GM06990 (cell line): ENCODE data around the gene PTPRC.

Experiments
- DNase-seq: peaks from one replicate; pipeline ENCODE4 v3.0.0-alpha.2; 2011; ENCODE audit not compliant: insufficient read length; ENCODE audit errors: extremely low read depth
- H3K27me3 ChIP-seq: replicated peaks from 2 replicates; pipeline ENCODE4 v1.6.0; 2011; ENCODE audit warnings: low read length; ENCODE audit not compliant: control insufficient read depth, insufficient read depth
- H3K36me3 ChIP-seq: 2 replicates; pipeline ENCODE4 v1.5.1; 2011; ENCODE audit warnings: low read length; ENCODE audit not compliant: control insufficient read depth, insufficient read depth
- H3K4me3 ChIP-seq: replicated peaks from 2 replicates; pipeline ENCODE4 v1.5.1; 2011; ENCODE audit warnings: low read depth, mild to moderate bottlenecking, control low read depth, low read length
- TF ChIP-seq, protein P1 (sequence below): IDR thresholded peaks from 2 replicates; pipeline ENCODE4 v1.5.1; 2011; ENCODE audit warnings: low read length, control low read depth, mild to moderate bottlenecking, inconsistent platforms; ENCODE audit not compliant: insufficient read depth, poor library complexity, severe bottlenecking

PTPRC gene

DNA sequence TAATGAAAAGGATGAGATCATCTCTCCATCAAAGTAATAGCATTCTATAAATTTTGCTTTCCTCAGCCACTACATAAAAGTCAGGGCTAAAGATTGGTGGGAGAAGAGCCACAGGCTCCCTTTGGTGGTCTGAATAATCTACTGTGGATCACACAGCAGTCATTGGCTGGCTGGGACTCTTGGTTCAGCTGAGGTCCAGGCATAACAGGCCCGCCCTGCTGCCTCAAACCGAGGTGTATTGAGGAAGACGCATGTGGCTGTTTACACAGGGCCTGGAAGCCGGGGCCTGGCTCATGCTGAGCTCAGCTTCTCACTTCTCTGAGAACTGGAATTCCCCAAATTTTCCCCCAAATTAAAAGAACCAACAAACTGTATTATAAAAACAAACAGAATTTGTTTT is 139.2 kb downstream of the PTPRC start:
- H3K27me3 ChIP-seq = no peaks in the 10 kb centered on the region
- no peak overlapping the region for H3K4me3 ChIP-seq
- DNase-seq = no peak
- no peaks in the 10 kb centered on the region for H3K36me3 ChIP-seq
- TF ChIP-seq, protein P1, sequence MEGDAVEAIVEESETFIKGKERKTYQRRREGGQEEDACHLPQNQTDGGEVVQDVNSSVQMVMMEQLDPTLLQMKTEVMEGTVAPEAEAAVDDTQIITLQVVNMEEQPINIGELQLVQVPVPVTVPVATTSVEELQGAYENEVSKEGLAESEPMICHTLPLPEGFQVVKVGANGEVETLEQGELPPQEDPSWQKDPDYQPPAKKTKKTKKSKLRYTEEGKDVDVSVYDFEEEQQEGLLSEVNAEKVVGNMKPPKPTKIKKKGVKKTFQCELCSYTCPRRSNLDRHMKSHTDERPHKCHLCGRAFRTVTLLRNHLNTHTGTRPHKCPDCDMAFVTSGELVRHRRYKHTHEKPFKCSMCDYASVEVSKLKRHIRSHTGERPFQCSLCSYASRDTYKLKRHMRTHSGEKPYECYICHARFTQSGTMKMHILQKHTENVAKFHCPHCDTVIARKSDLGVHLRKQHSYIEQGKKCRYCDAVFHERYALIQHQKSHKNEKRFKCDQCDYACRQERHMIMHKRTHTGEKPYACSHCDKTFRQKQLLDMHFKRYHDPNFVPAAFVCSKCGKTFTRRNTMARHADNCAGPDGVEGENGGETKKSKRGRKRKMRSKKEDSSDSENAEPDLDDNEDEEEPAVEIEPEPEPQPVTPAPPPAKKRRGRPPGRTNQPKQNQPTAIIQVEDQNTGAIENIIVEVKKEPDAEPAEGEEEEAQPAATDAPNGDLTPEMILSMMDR = no peak

DNA sequence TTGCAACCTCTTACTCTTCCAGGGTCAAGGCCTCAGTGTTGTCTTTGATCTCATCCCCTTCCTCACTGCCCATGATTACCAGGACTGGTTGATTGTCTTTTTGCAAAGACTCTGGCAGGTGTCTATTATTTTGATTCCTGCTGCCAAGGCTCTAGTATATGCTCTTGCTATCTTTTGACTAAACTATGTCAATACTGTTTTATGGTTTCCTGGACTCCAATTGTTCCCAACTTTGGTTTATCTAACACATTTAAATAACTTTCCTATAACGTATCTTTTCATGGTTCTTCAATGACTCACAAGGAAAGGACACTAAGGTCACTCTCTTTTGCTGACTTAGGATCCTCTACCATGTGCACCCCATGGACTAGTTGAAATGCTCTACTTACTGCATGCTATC is 141.5 kb downstream of the PTPRC start:
- no peak overlapping the region for H3K4me3 ChIP-seq
- H3K36me3 ChIP-seq = no peaks in the 10 kb centered on the region
- no peaks in the 10 kb centered on the region for H3K27me3 ChIP-seq
- no peak for DNase-seq
- TF ChIP-seq, protein P1 = no peak

DNA sequence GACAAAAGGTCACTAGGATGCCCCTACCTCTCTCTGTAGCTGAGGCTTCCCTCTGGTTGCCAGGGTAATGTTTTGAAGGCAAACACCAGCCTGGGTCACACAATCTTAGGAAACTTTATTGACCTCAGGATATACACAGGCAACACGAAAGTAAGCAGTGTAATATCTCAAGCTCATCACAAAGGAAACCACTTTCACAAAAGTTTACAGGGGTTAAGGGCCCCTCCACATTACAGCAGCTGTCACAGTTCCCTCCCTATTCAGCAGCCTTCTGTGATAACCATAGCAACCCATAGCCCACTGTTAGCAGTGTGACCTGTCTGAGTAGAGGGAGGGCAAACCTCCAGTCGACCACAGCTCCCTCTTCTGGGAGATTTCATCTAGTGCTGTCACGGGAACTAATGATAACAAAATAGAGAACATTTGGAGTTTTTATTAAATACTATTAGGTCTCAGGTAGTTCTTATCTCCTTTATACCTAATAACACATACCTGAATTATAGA is 149.8 kb downstream of the PTPRC start:
- TF ChIP-seq, protein P1 = peak; percentile 41
- Histone ChIP-seq H3K36me3 (no peaks in the 10 kb centered on the region), H3K27me3 (no peaks in the 10 kb centered on the region), H3K4me3 (no peak overlapping the region)
- peak; percentile 29 for DNase-seq

DNA sequence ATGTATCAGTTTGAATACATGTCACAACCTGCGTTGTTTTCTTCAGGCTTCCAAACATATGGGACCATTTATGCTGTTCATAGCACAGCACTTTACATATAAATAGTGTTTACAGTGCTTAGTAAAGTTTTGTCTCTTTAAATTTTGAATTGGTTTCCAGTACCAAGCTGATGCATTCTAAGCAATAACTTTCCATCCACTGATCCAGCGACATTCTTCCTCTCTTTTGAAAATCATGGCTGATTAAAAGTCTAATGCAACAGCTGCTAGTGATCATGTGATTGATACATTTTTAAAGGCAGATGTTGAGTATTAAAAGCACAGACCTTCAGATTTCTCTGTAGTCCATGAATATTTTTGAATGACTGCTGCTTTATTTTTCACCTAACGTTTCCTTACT is 154.9 kb downstream of the PTPRC start:
- Histone ChIP-seq H3K36me3 (no peaks in the 10 kb centered on the region), H3K4me3 (no peak overlapping the region), H3K27me3 (no peaks in the 10 kb centered on the region)
- TF ChIP-seq, protein P1 = no peak
- DNase-seq = no peak

DNA sequence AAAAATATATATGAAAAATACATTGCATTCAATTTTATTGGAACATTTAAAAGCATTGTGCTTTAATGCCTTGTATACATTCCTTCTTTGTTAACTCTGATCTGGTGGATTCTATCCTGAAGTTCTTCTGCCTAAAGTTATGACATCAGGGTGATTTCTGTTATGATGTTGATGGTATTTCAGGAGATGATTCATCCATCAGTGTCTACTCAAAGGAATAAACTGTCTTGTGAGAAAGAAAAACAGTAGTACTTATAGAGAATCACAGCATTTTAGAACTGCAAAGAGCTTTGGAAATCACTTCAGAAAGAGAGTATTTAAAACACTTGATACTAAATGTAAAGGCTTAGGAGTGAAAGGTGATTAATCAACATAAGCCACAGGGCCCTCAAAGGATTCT is 155.7 kb downstream of the PTPRC start:
- no peak for DNase-seq
- no peaks in the 10 kb centered on the region for H3K27me3 ChIP-seq
- TF ChIP-seq, protein P1 = no peak
- no peak overlapping the region for H3K4me3 ChIP-seq
- no peaks in the 10 kb centered on the region for H3K36me3 ChIP-seq

DNA sequence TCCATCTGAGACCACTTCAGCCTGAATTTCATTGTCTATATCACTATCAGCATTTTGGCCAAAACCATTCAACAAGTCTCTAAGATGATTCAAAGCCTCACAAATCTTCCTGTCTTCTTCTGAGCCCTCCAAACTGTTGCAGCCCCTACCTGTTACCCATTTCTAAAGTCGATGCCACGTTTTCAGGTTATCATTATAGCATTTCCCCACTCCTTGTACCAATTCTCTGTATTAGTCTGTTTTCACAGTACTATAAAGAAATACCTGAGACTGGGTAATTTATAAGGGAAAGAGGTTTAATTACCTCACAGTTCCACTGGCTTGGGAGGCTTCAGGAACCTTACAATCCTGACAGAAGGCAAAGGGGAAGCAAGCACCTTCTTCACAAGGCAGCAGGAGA is 158.8 kb downstream of the PTPRC start:
- no peak for DNase-seq
- H3K27me3 ChIP-seq = no peaks in the 10 kb centered on the region
- H3K4me3 ChIP-seq = no peak overlapping the region
- TF ChIP-seq, protein P1 = no peak
- no peaks in the 10 kb centered on the region for H3K36me3 ChIP-seq
